Kidney (tissue), 14 donors: Measurements from ENCODE around the gene PDGFD. TPM values are rescaled to one million over a fixed set of nuclear protein-coding genes. Genes with fewer than 3 reads are reported as not detected.

Experiments used
- DNase-seq, 5 donors: peaks; one replicate each; pipeline ENCODE4 v3.0.0-alpha.2; 2013 to 2020
- FAIRE-seq: peaks from 2 replicates; lab custom pipeline; 2012; peaks lifted over from hg19 to GRCh38; lab: Jason Lieb, UNC
- H3K27ac ChIP-seq, 2 donors: one replicate each; pipeline ENCODE4 v1.7.0; 2013; ENCODE audit warnings: low read depth in 2 of 2, low read length in 2 of 2, inconsistent platforms in 1 of 2
- H3K27me3 ChIP-seq: one replicate; pipeline ENCODE4 v1.7.1; 2013; ENCODE audit warnings: low read length, inconsistent platforms; ENCODE audit not compliant: control insufficient read depth, insufficient read depth
- H3K36me3 ChIP-seq, 3 donors: one replicate each; pipeline versions ENCODE4 v1.7.0 to v1.7.1; 2013; ENCODE audit warnings: low read length in 3 of 3, control low read depth in 1 of 3, inconsistent platforms in 1 of 3; ENCODE audit not compliant: insufficient read depth in 3 of 3, control insufficient read depth in 2 of 3
- H3K4me1 ChIP-seq, 3 donors: one replicate each; pipeline versions ENCODE4 v1.7.0 to v1.7.1; 2013; ENCODE audit warnings: low read length in 3 of 3, inconsistent platforms in 1 of 3, low read depth in 1 of 3; ENCODE audit not compliant: control insufficient read depth in 2 of 3, insufficient read depth in 2 of 3
- H3K4me3 ChIP-seq, 3 donors: one replicate each; pipeline versions ENCODE4 v1.7.0 to v1.8.1; 2013; ENCODE audit warnings: low read length in 3 of 3, control low read depth in 1 of 3, inconsistent platforms in 1 of 3
- H3K9ac ChIP-seq, 3 donors: one replicate each; pipeline versions ENCODE4 v1.7.0 to v1.7.1; 2013; ENCODE audit warnings: low read length in 3 of 3, control low read depth in 1 of 3, inconsistent platforms in 1 of 3
- H3K9me3 ChIP-seq, 3 donors: one replicate each; pipeline versions ENCODE4 v1.7.0 to v1.7.1; 2013; ENCODE audit warnings: low read length in 3 of 3, control low read depth in 1 of 3, inconsistent platforms in 1 of 3; ENCODE audit not compliant: control insufficient read depth in 2 of 3, insufficient read depth in 1 of 3
- CTCF ChIP-seq: IDR thresholded peaks from 3 replicates; pipeline ENCODE4 v1.5.1; 2012; ENCODE audit warnings: mild to moderate bottlenecking, moderate library complexity, borderline replicate concordance; ENCODE audit not compliant: insufficient read depth; ENCODE audit errors: extremely low read depth
- intact Hi-C: fragments of 100-400 bp; cut with DNase I; formaldehyde crosslinking; loops from one replicate; pipeline ENCODE4 v1.11.1; 2022
- polyA plus RNA-seq: library from polyadenylated mRNA; stranded (reverse); fragments of 350-450 nt; fragmentation: Illumina TruSeq; extraction: RNeasy Lipid Tissue Mini Kit (QIAGEN cat#74804); gene quantifications from one replicate; pipeline ENCODE4 v1.2.3, GENCODE V29; 2014; ENCODE audit warnings: low read depth, low replicate concordance; ENCODE audit not compliant: insufficient read depth
- total RNA-seq: library from RNA; stranded (reverse); fragmentation: NEBNext Ultra II Directional; extraction: Animal tissue kit (Norgen Biotek cat#: 25700); gene quantifications from one replicate; pipeline ENCODE4 v1.2.1, GENCODE V29; 2021
- donor health status: control.
- donor health status: control.
- donor health status: control.
- donor health status: control.
- donor health status: control.
- donor health status: DM: yes; HTN: yes; CAD: no.
- donor health status: Normal renal cell carcinoma (clear cell type).

Gene PDGFD
- total and polyA plus RNA-seq, 2 donors from 2014 or later: 5.3 to 12.2 TPM

GRCh38 chr11:103904324-103904667 lies 259.7 kb downstream of the PDGFD start:
- Histone ChIP-seq H3K4me3 (no peak overlapping the region), H3K27me3 (no peaks in the 10 kb centered on the region), H3K4me1 (no peaks in the 10 kb centered on the region), H3K27ac (no peak overlapping the region), H3K9ac (no peak overlapping the region), H3K9me3 (no peaks in the 10 kb centered on the region), H3K36me3 (no peaks in the 10 kb centered on the region)
- DNase-seq: no peak
- intact Hi-C loops: no loop called here
- TF ChIP-seq CTCF: no peak
- FAIRE-seq: no peak

DNA sequence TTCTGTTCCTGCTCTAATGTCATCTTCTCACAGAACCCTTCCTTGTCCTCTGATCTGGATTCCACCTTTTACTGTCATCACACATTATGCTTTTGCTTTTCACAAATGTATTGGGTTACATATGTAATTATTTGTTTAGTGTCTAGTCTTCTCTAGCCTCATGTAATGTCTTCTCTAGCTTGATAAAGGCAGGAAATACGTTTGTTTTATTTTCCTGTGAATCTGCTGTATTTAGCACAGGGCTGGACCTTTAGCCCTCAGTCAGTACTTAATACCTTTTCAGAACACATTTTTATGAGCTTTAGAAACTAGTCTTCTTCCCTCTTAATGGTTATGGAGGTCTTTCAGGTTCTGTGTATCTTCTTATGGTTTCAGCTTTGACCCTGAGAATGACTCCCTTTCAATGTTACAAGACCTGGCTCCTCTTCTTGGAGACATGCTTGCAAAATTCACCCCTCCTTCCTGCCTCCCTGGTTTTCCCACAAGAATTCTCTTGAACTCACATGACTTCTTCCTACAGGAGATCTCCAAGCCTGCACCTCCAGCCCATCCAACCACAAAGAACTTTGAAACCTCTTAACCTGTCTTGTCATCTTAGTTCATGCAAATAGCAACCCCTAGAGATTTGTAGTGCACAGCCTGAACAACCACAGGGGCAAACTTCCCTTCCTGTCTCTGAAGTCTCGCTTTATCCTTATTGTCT lies 260.2 kb downstream of the PDGFD start:
- no peaks in the 10 kb centered on the region for H3K4me1 ChIP-seq
- no peak for FAIRE-seq
- H3K27ac ChIP-seq: no peak overlapping the region
- TF ChIP-seq CTCF: no peak
- intact Hi-C loops: no loop called here
- no peaks in the 10 kb centered on the region for H3K9me3 ChIP-seq
- no peaks in the 10 kb centered on the region for H3K36me3 ChIP-seq
- H3K27me3 ChIP-seq: no peaks in the 10 kb centered on the region
- no peak overlapping the region for H3K9ac ChIP-seq
- DNase-seq: no peak
- no peak overlapping the region for H3K4me3 ChIP-seq

DNA sequence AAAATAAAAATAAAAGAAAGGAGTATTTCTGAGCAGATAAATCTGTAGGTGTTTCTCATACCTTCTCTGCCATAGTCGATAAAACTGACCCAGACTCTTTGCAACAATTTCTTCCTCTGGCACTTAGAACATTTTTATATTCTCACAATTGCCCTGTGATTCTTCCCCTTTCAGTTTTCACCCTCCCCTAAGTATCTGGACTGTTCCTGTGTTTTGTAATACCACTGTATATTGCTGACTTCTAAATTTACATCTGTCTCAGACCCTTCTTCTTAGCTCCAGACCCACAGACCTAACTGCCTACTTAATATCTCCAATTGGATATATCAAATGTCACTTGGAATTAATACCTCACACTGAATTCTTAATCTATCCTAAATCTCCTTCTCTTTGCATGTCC lies 261.0 kb downstream of the PDGFD start:
- no peaks in the 10 kb centered on the region for H3K4me1 ChIP-seq
- no peak overlapping the region for H3K4me3 ChIP-seq
- H3K9ac ChIP-seq: no peak overlapping the region
- FAIRE-seq: no peak
- no peaks in the 10 kb centered on the region for H3K9me3 ChIP-seq
- H3K27ac ChIP-seq: no peak overlapping the region
- H3K27me3 ChIP-seq: no peaks in the 10 kb centered on the region
- H3K36me3 ChIP-seq: no peaks in the 10 kb centered on the region
- DNase-seq: no peak
- TF ChIP-seq CTCF: no peak
- intact Hi-C loops: no loop called here

DNA sequence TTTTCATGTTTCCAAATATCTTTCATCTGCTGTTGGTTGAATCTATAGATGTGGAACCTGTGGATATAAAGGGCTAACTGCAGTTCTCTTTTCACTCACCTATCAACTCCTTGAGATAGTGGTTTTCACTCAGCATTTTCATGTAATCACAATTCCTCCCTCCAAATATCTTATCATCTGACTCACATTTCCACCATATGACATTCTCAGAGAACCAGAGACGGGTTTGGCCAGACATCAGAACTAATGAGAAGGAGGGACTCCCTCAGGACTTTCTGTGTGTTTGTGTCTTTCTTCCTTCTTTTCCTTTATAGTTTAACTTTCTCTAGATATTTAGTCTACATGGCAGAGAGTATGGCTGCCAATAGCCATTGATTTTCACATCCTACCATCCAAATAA lies 262.3 kb downstream of the PDGFD start:
- FAIRE-seq (no peak), DNase-seq (no peak)
- Histone ChIP-seq H3K9me3 (no peaks in the 10 kb centered on the region), H3K36me3 (no peaks in the 10 kb centered on the region), H3K9ac (no peak overlapping the region), H3K27ac (no peak overlapping the region), H3K4me1 (peaks cover 0 to 2% (median 0%) of the 10 kb centered on the region in 3 donors), H3K27me3 (no peaks in the 10 kb centered on the region), H3K4me3 (no peak overlapping the region)
- no peak for TF ChIP-seq CTCF
- intact Hi-C loops: no loop called here
